ENCODE data around the gene ANGPT4.
"Not testable (repeated sequence)": the region's sequence is repeated elsewhere in the genome, so short reads cannot be mapped to it uniquely, and the experiment has no call there.

Gene ANGPT4

DNA sequence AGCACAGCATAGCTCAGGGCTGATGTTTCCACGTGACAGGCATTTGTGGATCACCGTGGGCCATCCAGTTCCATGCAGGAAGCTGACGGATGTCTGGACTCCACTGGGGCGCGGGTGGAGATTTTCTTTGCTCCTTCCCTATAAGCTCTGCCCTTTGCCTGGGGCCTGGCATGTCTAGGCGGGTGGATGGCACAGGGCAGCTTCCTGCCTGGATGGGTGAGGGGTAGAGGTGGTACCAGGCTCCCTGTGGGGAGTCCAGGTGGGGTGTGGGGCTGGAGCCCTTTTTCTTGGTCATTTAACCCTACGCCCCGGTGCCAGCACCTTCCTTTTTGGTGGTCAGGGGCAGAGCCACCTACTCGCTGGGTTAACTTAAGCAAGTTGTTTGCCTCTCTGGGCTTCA lies 72.2 kb downstream of the ANGPT4 start:
- DNase-seq (no peak), ATAC-seq (no peak)

DNA sequence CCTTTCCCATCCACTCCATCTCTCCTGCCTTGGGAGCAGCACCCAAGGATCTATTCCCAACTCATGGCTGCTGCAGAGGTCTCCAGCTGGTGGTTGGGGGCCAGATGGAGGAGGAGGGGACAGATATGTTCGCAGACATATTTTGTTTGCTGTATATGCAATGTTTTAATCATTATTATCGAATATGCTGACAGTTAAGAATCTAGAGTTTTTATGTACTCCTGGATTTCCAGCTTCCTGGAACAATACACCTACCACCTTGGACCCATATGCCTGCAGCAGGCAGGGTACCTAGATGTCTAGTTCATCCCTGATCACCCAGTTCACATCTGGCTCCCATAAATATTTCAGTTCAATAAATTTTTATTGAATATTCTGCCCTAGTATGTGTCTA lies 73.6 kb downstream of the ANGPT4 start:
- no peak for ATAC-seq

DNA sequence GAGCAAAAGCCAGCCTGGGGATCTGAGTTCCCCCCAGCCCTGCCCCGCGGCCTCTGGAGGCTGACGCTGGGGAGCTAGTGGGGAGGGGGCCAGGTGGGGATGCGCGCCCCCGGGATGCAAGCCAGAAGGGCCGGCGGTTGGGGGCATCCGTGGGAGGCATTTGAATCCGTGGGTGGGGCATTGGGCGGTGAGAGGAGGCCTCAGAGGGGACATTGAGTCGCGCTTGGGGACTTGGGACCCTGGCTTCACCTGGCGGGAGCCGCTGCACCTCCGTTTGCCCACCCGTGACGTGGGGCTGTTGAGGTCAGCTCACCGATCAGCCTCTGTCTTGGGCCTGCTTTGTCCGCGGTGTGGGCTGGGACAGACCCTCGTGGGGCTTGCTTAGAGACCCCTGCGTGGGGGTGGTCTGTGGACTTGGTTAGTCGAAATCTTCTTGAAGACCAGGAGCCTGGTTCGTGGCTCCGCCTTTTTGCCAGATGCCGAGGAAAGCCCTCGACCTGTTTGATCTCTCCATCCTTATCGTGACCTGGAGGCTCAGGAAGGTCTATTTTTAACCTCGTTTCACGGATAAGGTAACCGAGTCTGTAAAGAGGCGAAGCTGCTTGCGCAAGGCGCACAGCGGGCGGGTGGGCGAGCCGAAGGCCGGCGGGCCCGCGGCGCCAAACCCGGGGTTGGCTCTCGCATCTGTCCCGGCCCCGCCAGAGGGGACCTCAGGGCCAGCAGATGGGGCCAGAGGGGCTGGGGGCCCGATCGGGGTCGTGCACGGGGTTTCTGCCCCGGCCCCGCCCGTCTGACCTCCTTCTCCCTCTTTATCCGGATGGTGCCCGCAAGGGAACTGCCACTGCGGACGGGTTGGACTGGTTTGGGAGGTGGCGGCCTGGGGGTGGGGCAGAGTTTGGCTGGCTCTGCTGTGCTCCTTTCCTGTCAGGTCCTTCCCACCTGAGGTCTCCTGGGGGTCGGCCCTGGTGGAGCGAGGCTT lies 74.3 kb downstream of the ANGPT4 start:
- no peak for ATAC-seq
- DNase-seq: no peak

More for the DNA sequence above, 73.6 kb downstream of the ANGPT4 start:
- DNase-seq: no peak

DNA sequence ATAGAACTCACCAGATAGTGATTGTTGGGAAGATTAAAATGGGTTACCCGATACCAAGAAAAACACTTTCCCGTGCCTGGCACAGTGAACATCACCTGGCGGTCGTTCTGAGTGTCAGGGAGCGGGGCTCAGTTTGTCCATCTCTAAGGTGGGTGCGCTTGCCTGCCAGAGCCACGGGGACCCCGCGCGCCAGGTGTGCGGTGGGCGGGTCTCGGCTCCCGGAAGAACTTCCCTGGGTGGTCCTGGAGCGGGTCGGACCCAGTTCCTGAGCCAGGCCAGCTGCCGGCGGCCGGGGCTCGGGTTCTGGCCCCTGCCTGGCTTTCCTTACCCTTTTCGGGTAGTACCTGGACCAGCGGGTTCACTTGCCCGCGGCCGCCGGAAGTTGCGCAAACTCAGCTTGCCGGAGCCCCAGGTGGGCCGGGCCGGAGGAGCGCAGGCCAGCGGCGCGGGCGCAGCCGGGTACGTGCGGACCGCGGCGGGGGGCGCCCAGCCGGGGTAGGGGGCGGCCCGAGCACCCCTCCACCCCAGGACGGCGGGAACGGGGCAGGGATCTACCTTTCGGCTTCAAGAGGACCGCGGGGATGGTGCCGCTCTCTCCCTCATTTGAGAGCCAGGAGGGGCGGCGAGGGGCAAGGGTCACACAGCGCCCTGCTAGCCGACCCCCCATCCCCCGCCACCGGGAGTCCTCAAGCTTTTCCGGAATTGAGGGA lies 75.1 kb downstream of the ANGPT4 start:
- DNase-seq (peak; percentile 42), ATAC-seq (no peak)

DNA sequence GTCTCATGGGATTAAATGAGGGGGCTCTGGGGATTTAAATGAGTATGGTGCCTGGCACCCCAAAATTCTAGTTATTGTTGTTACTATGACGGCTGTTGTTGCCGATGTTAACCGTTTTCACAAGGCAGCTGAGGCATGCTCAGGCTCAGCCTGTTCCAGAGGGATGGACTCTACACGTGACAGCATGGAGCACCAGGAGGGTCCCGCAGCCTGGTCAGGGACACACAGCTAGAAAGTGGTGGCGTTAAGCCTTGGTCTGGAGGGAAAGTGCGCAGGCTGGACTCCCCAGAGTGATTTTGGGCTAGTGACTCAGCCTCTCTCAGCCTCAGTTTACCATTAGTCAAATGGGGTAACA lies 75.7 kb downstream of the ANGPT4 start:
- DNase-seq: no peak
- no peak for ATAC-seq

DNA sequence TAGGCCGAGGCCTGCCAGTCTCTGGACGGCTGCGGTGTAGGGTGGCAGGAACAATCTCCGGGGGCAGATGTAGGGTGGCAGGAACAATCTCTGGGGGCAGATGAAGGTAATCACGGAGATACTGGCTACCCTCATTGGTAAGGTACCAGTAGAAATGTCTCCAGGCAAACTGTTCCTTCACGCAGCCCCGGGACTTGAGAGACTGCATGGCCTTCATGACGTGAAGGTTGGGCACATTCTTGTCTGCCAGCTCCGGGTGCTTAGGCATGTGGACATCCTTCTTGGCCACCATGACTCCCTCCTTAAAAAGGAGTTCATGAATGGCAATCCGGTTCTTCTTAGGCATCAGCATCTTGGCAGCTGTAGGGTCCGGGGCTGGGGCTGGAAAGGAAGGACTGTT lies 76.5 kb downstream of the ANGPT4 start:
- DNase-seq (no peak), ATAC-seq (no peak)

DNA sequence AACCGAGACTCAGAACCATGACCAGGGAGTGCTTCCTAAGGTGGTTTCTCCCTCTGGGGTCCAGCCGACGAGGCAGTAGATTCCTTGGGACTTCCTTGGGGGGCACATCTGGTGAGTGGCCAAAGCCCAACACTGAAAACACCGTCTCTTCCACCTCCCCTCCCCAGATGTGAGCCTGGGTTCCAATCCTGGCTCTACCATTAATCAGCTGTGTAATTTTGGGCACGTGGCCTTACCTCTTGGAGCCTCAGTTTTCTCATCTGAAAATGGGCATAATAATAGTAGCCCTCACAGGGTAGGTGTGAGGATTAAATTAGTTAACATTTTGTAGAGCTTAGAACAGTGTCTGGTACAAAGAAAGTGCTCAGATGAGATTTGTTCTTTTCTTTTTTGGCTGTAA lies 77.1 kb downstream of the ANGPT4 start:
- no peak for ATAC-seq
- DNase-seq: no peak

DNA sequence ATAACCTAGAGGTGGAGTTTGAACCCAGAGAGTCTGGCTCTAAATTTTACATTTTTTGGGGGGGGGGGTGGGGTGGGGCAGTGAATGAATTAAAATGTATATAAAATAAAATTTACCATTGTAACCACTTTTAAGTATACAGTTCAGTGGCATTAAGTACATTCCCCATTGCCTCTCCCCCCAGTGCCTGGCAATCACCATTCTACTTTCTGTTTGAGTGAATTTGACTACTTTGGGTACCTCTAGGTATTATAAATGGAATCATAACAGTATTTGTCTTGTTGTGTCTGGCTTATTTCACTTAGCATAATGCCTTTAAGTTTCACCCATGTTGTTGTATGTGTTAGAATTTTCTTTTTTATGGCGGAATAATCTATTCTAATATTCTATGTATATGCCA lies 79.9 kb downstream of the ANGPT4 start:
- no peak for DNase-seq

DNA sequence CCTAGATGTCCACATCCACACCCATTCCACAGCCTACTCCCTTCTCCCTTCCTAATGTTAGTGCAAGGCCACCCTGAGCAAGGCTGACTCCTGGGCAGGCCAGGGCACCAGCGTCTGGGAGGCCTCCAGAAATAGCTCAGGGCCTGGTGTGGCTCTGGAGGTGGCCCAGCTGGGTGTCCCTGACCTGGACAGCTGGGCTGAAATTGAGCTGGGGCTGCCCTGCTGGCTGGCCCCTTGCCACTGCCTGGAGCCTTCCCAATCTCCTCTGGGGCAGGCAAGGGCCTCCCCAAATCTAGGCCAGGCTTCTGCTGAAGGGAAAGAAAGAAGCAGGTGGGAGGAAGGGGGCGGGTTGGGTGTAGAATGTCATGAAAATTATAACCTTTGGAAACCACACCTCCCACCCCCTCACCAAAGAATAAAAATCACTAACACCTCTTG lies 80.5 kb downstream of the ANGPT4 start:
- ATAC-seq (no peak), DNase-seq (peak; percentile 54)

More for the DNA sequence above, 79.9 kb downstream of the ANGPT4 start:
- no peak for ATAC-seq

DNA sequence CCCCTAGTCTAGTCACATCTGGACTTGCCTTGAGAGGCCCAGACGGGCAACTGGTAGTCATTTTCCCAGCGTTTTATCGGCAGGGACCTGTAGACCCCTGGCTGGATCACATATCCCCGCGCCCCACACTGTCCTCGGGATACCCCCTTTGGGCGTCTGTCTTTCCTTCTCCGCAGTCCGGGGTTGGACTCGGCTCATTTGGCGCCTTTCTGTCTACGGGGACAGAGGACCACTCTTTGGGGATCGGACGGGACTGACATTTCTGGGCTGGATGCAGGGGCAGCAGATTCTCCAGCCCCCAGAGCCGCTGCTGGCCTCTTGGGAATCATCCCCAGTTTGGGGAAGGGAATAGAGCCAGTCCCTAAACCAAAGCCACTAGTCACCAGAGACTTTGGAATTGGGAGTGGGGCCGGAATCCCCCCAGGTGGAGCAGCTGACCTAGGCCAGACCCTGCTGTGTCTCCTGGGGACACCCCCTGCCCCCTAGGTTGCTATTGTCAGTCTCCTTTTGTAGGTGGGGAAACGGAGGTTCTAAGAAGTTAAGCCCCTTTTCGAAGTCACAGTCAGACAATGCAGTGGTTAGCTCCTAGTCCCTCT lies 81.9 kb downstream of the ANGPT4 start:
- peak; percentile 57 for DNase-seq
- ATAC-seq: no peak

DNA sequence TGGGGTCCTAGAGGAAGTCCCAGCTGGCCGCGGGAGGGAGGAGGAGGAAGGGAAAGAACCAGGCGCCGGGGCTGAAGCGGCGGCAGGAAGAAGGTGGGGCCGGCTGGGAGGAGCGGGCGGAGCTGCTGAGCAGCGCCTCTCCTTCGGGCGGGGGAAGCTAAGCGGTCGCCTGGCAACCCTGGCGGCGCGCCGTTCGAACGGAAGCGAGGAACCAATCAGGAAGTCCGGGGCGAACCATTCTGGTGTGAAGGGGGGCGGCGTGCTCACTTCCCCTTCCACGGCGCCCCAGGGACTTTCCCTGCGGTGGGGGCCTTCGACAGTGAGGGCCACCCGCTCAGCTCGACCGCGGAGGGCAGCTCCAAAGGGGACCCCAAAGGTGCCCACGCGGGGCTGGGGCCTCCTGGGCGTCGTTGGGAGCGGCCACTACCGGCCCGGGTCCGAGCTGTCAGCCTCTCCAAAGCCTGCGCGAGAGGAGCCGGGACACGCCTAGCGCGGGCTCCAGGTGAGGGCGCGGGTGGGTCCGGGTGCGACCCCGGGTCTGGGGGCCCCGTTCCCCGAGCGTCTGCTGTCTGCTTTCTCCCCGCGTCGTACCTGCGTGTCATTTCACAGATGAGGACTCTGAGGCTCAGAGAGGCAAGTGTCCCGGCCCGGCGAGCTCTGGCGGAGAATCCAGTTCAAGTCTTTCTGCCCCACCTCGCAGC lies 82.5 kb downstream of the ANGPT4 start, which contains the start of gene FAM110A:
TSS of gene FAM110A (plus strand) at position 266 of the 701 bp plus-strand sequence. CDS start 11,090 bp downstream, outside the sequence.
- ATAC-seq (peak; percentile 93), DNase-seq (peak; percentile 97)

DNA sequence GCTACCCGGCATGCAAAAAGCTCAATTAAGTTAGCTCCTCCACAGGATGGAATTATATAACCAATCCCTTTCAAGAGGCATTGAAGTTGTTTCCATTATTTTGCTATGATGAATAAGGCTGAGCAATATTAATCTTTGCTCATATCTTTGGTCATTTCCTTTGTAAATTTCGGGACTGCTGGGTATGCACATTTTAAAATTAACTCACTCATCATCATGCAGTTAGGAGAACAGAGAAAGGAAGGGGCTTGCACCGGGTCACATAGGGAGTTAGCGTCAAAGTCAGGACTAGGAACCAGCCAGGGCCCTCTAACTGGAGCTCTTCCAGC lies 83.0 kb downstream of the ANGPT4 start:
- no peak for ATAC-seq
- DNase-seq: no peak

DNA sequence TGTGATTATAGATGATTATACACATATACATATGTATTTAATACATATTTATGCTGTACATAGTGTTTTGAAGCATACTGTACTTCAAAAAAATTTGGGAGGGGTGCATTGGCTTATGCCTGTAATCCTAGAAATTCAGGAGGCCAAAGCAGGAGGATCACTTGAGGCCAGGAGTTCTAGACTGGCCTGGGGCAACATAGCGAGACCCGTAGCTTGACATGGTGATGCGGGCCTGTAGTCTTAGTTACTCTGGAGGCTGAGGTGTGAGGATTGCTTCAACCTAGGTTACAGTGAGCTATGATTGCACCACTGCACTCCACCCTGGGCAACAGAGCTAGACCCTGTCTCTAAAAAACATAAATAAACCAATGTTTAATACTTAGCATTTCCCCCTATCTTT lies 84.2 kb downstream of the ANGPT4 start:
- ATAC-seq: no peak
- DNase-seq: no peak

DNA sequence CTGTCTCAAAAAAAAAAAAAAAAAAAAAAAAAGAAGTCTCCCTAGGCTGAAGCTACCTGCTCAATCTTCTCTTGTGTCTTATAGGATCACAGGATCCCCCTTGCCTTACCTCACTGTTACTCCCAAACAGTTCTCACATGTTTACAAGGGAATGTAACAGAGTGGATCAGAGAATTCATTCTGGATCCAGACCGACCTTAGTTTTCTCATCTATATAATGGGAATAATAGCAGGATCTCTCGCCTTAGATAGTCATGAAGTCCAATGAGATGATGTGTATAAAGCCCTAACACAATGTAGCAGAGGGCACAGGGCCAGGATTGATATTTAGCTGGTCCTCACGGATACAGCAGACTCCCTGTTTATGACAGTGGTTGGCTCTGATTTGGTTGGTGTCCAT lies 84.9 kb downstream of the ANGPT4 start:
- ATAC-seq: no peak
- DNase-seq: no peak

DNA sequence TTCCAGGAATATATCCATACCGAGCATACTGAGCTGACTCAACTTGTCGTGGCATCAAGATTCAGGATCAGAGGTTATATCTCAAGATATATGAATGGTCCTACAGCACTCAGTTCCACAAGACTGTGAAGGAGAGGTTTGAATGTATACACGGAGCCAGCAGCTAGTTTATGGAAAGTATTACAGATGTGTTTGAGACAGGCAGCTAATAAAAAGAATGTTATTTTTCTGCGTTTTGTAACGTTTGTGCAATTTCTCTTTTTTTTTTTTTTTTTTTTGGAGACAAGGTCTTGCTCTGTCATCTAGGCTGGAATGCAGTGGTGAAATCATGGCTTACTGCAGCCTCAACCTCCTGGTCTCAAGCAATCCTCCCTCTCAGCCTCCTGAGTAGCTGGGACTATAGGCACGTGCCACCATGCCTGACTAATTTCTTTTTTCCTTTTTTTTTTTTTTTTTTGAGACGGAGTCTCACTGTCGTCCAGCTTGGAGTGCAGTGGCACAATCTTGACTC lies 86.1 kb downstream of the ANGPT4 start:
- DNase-seq (no peak), ATAC-seq (no peak)

DNA sequence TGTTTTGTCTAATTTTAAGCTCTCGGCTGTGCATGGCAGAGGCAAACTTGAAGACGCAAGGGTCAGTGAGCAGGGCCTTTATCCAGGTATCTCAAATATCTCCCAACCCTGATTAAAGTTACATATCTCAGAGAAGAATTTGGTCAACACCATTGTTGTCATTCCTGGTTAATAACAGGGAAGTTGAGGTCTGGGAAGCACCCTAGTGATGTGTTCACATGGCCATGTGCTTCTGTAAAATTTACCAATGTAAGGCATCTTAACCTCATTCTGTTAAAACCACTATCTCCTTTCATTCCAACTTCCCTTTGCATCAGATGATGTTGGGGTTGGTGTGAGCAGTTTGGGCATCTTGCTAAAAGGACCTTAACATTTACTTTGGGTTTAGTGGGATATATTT lies 86.6 kb downstream of the ANGPT4 start:
- ATAC-seq: no peak
- DNase-seq: no peak

DNA sequence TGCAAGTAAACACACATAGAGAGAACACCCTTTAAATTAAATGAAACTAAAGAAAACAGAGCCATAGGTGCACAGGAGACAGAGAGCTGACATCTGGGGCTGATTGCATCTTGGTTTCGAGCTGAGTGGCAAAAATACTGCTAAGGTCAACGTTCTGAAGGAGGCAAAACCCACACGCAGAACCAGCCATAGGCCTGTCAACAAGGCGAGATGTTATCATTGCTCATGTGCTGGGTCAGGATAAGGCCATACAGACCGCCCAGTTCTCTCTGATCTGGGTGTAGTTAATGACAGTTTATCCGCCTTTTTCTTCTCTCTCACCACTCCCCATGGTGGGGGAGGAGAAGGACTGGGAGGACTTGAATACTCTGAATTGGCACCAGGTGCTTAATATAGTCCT lies 87.1 kb downstream of the ANGPT4 start:
- DNase-seq (no peak), ATAC-seq (no peak)

DNA sequence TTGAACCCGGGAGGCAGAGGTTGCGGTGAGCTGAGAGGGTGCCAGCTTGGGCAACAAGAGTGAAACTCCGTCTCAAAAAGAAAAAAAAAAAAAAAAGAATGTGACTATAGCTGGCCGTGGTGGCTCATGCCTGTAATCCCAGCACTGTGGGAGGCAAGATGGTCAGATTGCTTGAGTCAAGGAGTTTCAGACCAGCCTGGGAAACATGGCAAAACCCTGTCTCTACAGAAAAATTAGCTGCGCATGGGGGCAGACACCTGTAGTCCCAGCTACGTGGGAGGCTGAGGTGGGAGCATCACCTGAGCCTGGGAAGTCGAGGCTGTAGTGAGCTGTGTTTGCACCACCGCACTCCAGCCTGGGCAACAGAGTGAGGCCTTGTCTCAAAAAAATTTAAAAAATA lies 88.2 kb downstream of the ANGPT4 start:
- not testable (repeated sequence) for DNase-seq, ATAC-seq

DNA sequence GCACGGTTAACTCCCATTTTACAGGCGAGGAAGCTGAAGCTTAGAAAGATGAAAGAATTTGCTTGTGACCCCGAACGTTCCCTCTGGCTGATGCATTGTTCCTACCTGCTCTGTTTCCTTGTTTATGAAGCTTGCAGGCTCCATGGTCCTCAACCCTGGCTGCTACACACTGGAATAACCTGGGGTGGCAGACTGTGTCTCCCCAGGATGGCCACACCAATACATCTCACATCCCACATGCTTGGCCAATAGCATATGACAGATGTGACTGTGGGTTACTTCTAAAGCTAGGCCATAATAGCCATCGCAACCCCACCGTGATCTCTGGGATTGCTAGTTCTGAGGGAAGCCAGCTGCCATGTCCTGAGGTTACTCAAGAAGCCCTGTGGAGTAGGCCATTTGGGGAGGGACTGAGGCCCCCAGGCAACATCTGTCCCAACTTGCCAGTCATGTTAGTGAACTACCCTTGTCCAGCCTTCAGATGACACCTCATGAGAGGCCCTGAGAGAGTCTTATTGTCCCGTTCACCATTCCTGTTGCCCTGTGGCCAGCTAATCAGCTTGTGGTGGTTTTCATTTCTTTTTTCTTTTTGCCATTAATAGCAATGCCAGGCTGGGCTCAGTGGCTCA lies 89.3 kb downstream of the ANGPT4 start:
- ATAC-seq (no peak), DNase-seq (no peak)

DNA sequence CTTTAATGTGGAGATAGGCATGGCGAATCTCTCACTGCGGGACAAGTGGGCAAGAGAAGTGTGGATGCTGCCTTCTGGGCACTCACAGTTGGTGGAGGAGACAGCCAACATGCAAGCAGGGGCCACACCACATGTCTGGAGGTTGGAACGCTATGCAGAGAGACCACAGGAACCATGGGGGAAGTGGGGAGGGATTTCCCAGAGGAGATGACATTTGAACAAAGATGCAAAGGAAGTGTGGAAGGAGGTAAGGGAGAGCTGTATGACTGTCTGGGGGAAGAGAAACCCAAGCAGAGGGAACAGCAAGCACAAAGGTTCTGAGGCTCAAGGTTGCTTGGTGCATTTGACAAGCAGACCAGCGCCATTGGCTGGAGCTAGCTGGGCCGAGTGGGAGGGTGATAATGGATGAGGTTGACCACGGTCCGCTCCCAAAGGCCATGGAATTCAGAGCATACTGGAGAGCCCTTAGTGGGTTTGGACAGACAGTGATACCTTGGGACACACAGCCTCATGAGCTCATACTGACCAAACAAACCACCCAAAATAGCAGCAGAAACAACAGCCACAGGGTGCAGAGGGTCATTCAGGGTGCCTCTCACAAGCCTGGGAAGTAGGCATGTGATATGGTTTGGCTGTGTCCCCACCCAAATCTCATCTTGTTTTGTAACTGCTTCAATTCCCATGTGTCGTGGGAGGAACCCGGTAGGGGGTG lies 90.3 kb downstream of the ANGPT4 start:
- ATAC-seq: peak; percentile 39

DNA sequence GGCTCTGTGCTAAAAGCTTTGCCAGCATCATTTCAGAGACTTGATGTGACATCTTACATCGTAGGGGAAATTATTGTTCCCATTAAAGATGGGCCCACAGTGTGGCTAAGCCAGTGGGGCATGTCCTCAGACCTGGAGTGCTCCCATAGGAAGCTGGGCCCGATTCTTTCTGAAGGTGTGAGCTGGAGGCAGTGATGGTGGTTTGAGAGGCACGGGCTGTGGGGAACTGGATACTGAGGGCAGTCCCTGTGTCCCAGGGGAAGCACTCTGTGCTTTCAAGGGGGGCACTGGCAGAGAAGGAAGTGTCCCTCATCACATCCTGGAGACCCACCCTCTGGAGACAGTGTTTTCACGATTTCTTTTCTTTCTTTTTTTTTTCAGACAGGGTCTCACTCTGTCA lies 91.2 kb downstream of the ANGPT4 start:
- no peak for ATAC-seq

More for the DNA sequence above, 90.3 kb downstream of the ANGPT4 start:
- no peak for DNase-seq

More for the DNA sequence above, 91.2 kb downstream of the ANGPT4 start:
- DNase-seq: no peak

All from stimulated activated naive CD8-positive, alpha-beta T cell treated with anti-CD3 and anti-CD28 coated beads, Interleukin-15, Interleukin-2, amounts not matched to agents 100 U/mL and 50 U/mL, for 24 hours (primary cell).